HL-60 (cell line): Measurements from ENCODE around the gene JAK1.

ENCODE experiments used
- POLR2AphosphoS5 ChIP-seq: IDR thresholded peaks from 2 replicates; pipeline ENCODE4 v1.6.1; 2012; ENCODE audit warnings: low read depth
- TF ChIP-seq, protein P1 (sequence below): IDR thresholded peaks from one replicate; pipeline ENCODE4 v1.5.1; 2011; ENCODE audit warnings: low read length, control low read depth, inconsistent platforms; ENCODE audit not compliant: insufficient read depth
- TF ChIP-seq, protein P2 (sequence below): IDR thresholded peaks from 2 replicates; pipeline ENCODE4 v1.6.1; 2012; ENCODE audit warnings: low read depth; ENCODE audit not compliant: insufficient replicate concordance

DNA sequence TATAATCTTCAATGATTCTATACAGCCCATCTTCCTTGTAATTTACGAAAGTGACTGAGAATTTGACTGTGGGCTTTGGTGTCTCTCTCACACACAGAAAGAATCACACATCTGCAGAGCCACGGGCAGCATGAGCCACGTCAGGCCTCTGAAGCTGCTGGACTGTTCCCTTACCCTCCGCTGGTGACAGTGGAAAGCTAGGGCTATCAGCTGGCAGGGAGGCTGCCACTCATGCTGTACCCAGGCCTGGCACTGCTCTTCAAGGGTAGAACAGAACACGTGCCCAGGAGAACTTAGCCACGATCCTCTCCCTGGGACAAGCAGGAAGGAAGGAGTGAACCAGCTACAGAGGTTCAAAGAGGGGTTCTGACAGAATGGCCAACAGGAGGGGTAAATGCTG is 90.7 kb downstream of the JAK1 start:
- TF ChIP-seq, protein P1, sequence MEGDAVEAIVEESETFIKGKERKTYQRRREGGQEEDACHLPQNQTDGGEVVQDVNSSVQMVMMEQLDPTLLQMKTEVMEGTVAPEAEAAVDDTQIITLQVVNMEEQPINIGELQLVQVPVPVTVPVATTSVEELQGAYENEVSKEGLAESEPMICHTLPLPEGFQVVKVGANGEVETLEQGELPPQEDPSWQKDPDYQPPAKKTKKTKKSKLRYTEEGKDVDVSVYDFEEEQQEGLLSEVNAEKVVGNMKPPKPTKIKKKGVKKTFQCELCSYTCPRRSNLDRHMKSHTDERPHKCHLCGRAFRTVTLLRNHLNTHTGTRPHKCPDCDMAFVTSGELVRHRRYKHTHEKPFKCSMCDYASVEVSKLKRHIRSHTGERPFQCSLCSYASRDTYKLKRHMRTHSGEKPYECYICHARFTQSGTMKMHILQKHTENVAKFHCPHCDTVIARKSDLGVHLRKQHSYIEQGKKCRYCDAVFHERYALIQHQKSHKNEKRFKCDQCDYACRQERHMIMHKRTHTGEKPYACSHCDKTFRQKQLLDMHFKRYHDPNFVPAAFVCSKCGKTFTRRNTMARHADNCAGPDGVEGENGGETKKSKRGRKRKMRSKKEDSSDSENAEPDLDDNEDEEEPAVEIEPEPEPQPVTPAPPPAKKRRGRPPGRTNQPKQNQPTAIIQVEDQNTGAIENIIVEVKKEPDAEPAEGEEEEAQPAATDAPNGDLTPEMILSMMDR: no peak
- no peak for TF ChIP-seq POLR2AphosphoS5
- TF ChIP-seq, protein P2, sequence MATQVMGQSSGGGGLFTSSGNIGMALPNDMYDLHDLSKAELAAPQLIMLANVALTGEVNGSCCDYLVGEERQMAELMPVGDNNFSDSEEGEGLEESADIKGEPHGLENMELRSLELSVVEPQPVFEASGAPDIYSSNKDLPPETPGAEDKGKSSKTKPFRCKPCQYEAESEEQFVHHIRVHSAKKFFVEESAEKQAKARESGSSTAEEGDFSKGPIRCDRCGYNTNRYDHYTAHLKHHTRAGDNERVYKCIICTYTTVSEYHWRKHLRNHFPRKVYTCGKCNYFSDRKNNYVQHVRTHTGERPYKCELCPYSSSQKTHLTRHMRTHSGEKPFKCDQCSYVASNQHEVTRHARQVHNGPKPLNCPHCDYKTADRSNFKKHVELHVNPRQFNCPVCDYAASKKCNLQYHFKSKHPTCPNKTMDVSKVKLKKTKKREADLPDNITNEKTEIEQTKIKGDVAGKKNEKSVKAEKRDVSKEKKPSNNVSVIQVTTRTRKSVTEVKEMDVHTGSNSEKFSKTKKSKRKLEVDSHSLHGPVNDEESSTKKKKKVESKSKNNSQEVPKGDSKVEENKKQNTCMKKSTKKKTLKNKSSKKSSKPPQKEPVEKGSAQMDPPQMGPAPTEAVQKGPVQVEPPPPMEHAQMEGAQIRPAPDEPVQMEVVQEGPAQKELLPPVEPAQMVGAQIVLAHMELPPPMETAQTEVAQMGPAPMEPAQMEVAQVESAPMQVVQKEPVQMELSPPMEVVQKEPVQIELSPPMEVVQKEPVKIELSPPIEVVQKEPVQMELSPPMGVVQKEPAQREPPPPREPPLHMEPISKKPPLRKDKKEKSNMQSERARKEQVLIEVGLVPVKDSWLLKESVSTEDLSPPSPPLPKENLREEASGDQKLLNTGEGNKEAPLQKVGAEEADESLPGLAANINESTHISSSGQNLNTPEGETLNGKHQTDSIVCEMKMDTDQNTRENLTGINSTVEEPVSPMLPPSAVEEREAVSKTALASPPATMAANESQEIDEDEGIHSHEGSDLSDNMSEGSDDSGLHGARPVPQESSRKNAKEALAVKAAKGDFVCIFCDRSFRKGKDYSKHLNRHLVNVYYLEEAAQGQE: no peak
